ENCODE measurements around the gene GNS. TPM values are rescaled to one million over a fixed set of nuclear protein-coding genes. Genes with fewer than 3 reads are reported as not detected.
A peak's percentile ranks its signal among the peaks of the same experiment; 100 is the strongest.

The GNS gene
- total RNA-seq, 2 experiments from 2014 or later, result 24.1 to 25.4 TPM

DNA sequence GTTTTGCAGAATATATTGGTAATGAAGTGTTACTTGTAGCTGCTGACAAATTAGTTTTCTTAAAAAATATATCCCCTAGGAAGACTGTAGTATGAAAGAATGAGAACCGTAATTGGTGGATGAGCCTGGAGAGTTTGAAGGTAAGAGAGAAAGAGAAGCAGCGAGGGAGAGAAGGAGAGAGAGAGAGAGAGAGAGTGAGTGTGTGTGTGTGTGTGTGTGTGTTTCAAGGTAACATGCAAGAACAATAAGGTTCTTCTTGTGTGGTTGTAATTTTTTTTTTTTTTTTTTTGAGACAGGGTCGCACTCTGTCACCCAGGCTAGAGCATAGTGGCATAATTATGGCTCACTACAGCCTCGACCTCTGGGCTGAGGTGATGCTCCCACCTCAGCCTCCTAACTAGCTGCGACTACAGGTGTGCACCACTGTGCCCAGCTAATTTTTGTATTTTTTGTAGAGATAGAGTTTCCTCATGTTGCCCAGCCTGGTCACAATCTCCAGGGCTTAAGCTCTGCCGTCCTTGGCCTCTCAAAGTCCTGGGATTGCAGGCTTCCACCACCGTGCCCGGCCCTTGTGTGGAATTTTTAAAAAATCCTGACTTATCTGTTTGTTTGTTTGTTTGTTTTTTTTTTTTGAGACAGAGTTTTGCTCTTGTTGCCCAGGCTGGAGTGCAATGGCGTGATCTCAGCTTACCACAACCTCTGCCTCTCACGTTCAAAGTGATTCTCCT lies 75.2 kb downstream of the GNS start:
- DNase-seq, result no peak
- Mint-ChIP-seq H3K27ac (peak overlapping the region; percentile 86), H3K4me1 (peaks cover 84% of the 10 kb centered on the region), H3K36me3 (peaks cover 46% of the 10 kb centered on the region), H3K9me3 (ENCODE audit: low read depth) (no peaks in the 10 kb centered on the region), H3K27me3 (no peaks in the 10 kb centered on the region), H3K4me3 (peak overlapping the region; percentile 23)
- ATAC-seq, result no peak
- CTCF ChIA-PET, result interaction anchor here (0.9 to 1.8 kb wide), 3 partner anchors 12 to 61 kb away, joined by 3 to 7 read pairs (median 4); no protein-coding TSS in a partner anchor

DNA sequence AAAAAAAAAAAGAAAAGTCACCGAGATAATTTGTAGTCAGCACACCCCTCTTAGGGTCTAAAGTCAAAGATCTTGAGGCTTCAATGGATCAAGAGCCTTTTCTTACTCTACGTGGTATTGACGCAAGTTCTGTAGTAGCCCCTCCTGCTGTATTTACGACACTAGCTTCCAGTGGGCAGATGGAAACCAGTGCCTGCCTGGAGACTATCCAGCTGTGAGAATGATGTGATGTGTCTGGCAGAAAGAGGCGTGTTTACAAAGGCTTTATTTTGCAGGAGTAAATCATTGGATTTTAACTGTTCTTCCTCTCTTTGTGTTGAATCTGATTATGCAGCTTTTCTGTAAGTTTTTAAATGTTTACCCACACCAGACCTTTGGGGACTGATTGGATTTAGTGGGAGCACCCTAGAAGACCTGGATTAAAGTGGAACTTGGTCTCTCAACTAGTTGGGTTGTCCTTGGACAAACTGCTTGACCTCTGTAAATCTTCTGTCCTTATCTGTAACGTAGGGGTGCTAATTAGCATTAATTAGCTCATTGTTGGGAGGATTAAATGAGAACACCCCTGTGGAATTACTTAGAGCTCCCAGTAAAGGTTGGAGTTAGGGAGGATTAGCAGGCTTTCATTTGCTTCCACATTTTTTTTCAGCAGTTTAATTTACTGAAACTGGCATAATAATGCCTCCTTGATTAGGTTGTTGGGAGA lies 76.5 kb downstream of the GNS start:
- H3K4me3 Mint-ChIP-seq, result no peak overlapping the region
- H3K36me3 Mint-ChIP-seq, result peaks cover 37% of the 10 kb centered on the region
- H3K27ac Mint-ChIP-seq, result peak overlapping the region; percentile 76
- H3K9me3 Mint-ChIP-seq (ENCODE audit: low read depth), result no peaks in the 10 kb centered on the region
- CTCF ChIA-PET, result interaction anchor here (1.0 to 7.8 kb wide), 4 partner anchors 13 to 60 kb away, joined by 4 to 53 read pairs (median 6); no protein-coding TSS in a partner anchor
- DNase-seq, result no peak
- H3K27me3 Mint-ChIP-seq, result no peaks in the 10 kb centered on the region
- no peak for ATAC-seq
- H3K4me1 Mint-ChIP-seq, result peaks cover 86% of the 10 kb centered on the region

DNA sequence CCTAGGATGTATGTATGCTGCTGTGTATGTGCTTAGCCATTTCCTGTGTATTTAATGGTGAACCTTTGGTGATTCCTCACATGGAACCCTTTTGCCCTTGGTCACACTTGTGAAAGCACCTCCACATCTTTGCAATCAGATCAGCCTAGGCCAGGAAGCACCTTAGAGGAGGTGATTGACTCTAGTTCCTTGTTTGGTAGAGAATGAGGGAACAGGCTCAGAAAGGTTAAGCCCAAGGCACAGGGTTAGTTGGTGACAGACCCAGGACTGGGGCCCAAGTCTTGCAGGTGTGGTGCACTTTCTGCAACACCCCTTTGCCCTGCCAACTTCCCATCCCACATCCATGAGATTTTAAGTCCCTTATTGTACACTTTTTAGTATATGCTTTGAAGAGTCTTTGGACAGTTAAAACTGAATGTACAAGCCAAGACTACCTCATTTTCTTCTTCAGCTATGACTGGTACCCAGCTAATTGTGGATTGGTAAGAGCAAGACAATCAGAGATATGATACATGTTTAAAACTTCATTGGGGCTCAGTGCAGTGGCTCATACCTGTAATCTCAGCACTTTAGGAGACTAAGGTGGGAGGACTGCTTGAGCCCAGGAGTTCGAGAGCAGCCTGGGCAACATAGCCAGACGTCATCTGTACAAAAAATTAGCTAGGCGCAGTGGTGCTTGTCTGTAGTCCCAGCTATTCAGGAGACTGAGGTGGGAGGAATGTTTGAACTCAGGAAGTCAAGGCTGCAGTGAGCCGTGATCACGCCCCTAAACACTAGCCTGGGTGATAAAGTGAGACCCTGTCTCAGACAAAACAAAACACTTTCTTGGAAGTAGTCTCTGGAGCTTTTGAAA lies 77.8 kb downstream of the GNS start:
- peak overlapping the region; percentile 97 for H3K27ac Mint-ChIP-seq
- no peaks in the 10 kb centered on the region for H3K9me3 Mint-ChIP-seq (ENCODE audit: low read depth)
- DNase-seq (no peak), ATAC-seq (peak; percentile 52)
- H3K36me3 Mint-ChIP-seq, result peaks cover 32% of the 10 kb centered on the region
- H3K4me1 Mint-ChIP-seq, result peaks cover 91% of the 10 kb centered on the region
- no peaks in the 10 kb centered on the region for H3K27me3 Mint-ChIP-seq
- CTCF ChIA-PET, result interaction anchor here (0.6 to 7.8 kb wide), 4 partner anchors 14 to 132 kb away, joined by 4 to 53 read pairs (median 22); partner anchors contain the start of gene RASSF3
- H3K4me3 Mint-ChIP-seq, result peak overlapping the region; percentile 32

DNA sequence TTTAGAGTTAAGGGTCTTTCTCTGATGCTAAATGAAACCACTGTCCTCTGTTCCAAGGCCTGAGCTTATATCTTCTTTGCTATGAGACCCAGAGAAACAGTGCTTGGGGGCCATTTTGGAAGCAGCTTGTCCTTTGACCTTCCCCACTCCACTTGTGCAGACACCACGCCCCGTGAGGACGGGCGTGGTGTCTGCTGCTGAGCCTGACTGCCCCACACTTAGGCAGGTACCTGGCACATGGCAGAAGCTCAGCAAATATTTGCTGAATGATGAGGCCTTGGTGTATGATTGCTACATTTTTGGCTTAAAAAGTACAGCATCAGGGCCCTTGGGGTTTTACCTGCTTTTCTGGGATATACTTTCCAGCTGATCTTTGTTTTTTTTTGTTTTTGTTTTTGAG lies 79.0 kb downstream of the GNS start:
- H3K9me3 Mint-ChIP-seq (ENCODE audit: low read depth), result no peaks in the 10 kb centered on the region
- no peak for DNase-seq
- peak overlapping the region; percentile 66 for H3K4me3 Mint-ChIP-seq
- CTCF ChIA-PET, result interaction anchor here (0.8 to 7.8 kb wide), 7 partner anchors 12 to 131 kb away, joined by 3 to 53 read pairs (median 6); partner anchors contain the start of gene RASSF3
- H3K36me3 Mint-ChIP-seq, result peaks cover 24% of the 10 kb centered on the region
- ATAC-seq, result no peak
- peak overlapping the region; percentile 97 for H3K27ac Mint-ChIP-seq
- no peaks in the 10 kb centered on the region for H3K27me3 Mint-ChIP-seq
- H3K4me1 Mint-ChIP-seq, result peaks cover 94% of the 10 kb centered on the region

DNA sequence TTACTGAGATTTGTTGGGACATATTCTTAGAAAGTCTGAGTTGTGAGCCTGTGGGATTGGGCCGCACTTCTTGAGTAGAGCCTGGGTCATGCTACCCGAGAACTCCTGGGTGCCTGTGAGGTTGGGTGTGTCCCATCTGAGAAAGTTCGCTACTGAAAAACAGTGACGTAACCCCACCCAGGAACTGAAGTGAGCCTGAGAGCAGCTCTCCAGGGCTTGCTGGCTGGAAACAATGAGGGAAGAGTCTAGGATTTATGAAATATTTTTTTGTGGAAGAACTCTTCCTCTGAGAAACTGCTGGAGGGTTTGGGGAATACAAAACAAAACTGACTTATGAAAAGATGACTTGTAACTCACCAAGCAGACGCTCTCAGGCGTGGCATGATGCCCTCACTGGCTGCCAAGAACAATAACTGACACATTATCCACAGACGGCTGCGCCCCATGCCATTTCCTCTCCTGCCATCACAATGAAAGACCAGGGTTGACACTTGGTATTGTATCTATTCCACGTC lies 79.7 kb downstream of the GNS start:
- H3K27me3 Mint-ChIP-seq, result no peaks in the 10 kb centered on the region
- DNase-seq, result peak; percentile 78
- no peaks in the 10 kb centered on the region for H3K9me3 Mint-ChIP-seq (ENCODE audit: low read depth)
- CTCF ChIA-PET, result interaction anchor here (1.2 to 7.8 kb wide), 7 partner anchors 12 to 130 kb away, joined by 3 to 53 read pairs (median 8); partner anchors contain the start of gene RASSF3
- peak overlapping the region; percentile 97 for H3K27ac Mint-ChIP-seq
- H3K4me1 Mint-ChIP-seq, result peaks cover 93% of the 10 kb centered on the region
- H3K4me3 Mint-ChIP-seq, result peak overlapping the region; percentile 66
- peak; percentile 68 for ATAC-seq
- peaks cover 21% of the 10 kb centered on the region for H3K36me3 Mint-ChIP-seq

DNA sequence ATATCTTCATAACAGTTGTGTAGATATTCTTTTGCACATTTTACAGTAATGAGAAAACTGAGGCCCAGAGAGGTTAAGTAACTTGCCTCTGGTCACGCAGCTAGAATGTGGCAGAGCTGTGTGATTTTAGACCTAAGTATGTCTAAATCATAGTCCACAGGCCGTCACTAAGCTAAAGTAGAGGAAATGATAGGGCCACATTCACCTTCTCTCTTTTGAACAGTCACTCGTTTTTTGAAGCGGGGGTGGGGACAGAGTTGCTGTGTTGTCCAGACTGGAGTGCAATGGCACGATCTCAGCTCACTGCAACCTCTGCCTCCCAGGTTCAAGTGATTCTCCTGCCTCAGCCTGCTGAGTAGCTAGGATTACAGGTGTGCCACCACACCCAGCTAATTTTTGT lies 80.4 kb downstream of the GNS start:
- no peak overlapping the region for H3K4me3 Mint-ChIP-seq
- H3K9me3 Mint-ChIP-seq (ENCODE audit: low read depth), result no peaks in the 10 kb centered on the region
- peaks cover 93% of the 10 kb centered on the region for H3K4me1 Mint-ChIP-seq
- ATAC-seq, result no peak
- H3K27me3 Mint-ChIP-seq, result no peaks in the 10 kb centered on the region
- DNase-seq, result peak; percentile 54
- CTCF ChIA-PET, result interaction anchor here (1.7 to 7.8 kb wide), 4 partner anchors 11 to 129 kb away, joined by 6 to 53 read pairs (median 27); partner anchors contain the start of gene RASSF3
- peaks cover 19% of the 10 kb centered on the region for H3K36me3 Mint-ChIP-seq
- peak overlapping the region; percentile 97 for H3K27ac Mint-ChIP-seq

DNA sequence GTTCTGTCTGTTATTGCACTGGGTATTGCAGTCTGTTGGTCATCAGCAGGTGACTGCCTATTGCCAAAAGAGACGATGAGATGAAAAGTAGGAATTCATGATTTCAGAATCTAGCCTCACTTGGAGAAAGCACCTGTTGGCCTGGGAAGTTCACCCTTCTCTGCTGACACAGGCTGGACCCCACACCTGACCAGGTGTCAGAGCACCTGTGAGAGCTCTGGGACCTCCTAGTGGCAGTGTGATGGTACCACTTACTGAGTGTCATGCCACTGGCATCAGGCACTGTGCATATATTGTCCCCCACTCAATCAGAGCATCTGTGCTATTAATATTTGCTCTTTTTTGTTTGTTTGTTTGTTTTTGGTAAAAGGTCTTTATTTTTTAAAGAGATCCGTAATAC lies 81.0 kb downstream of the GNS start:
- Mint-ChIP-seq H3K27me3 (no peaks in the 10 kb centered on the region), H3K27ac (peak overlapping the region; percentile 97), H3K36me3 (peaks cover 16% of the 10 kb centered on the region), H3K4me1 (peaks cover 93% of the 10 kb centered on the region), H3K4me3 (no peak overlapping the region), H3K9me3 (ENCODE audit: low read depth) (no peaks in the 10 kb centered on the region)
- CTCF ChIA-PET, result interaction anchor here (1.7 to 7.8 kb wide), 4 partner anchors 10 to 129 kb away, joined by 6 to 53 read pairs (median 27); partner anchors contain the start of gene RASSF3
- no peak for DNase-seq
- no peak for ATAC-seq

DNA sequence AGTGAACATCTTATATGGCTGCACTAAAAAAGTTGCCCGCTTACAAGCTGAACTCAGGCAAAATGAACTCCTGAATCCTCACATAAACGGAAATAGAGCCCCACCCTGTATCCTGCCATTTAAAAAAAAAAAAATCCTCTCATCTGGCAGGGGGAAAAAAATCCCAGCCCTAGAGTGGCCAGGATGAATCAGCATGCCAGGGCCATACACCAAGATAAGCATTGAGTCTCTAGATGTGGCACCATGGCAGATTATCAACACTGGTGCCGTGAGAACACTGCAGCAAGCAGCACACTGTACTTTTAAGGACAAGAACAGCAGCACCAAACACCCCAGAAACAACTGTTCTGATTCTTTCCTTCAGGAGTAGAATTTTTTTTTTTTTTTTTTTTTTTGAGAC lies 83.4 kb downstream of the GNS start:
- no peaks in the 10 kb centered on the region for H3K9me3 Mint-ChIP-seq (ENCODE audit: low read depth)
- peaks cover 8% of the 10 kb centered on the region for H3K36me3 Mint-ChIP-seq
- ATAC-seq (no peak), DNase-seq (no peak)
- no peaks in the 10 kb centered on the region for H3K27me3 Mint-ChIP-seq
- H3K27ac Mint-ChIP-seq, result peak overlapping the region; percentile 55
- CTCF ChIA-PET, result interaction anchor here (7.8 kb wide), 1 partner anchor 8 kb away, joined by 53 read pairs; no protein-coding TSS in a partner anchor
- peaks cover 92% of the 10 kb centered on the region for H3K4me1 Mint-ChIP-seq
- H3K4me3 Mint-ChIP-seq, result no peak overlapping the region

DNA sequence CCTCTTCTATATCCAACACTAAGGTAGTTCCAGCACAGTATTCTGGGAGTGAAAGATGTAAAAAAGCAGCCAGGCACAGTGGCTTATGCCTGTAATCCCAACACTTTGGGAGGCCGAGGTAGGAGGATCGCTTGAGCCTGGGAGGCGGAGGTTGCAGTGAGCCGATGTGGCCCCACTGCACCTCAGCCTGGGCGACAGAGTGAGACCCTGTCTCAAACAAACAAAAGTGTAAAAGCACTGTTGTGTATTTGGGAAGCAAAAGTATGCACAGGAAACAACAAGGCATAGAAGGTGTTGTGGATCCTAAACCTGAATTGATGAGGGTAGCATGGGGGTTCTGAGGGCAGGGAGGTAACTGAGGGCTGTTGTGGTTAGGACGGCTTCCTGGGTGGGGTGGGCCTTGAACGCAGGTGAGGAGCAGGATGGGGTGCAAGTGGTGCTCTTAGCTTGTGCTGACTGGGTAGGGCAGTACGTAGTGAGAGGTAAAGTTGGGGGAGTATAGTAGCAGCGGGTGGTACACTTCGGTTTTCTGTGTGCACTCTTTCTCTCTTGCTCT lies 84.8 kb downstream of the GNS start:
- DNase-seq (peak; percentile 79), ATAC-seq (peak; percentile 55)
- Mint-ChIP-seq H3K4me3 (peak overlapping the region; percentile 69), H3K36me3 (peaks cover 8% of the 10 kb centered on the region), H3K9me3 (ENCODE audit: low read depth) (no peaks in the 10 kb centered on the region), H3K4me1 (peaks cover 89% of the 10 kb centered on the region), H3K27ac (peak overlapping the region; percentile 94), H3K27me3 (no peaks in the 10 kb centered on the region)
- CTCF ChIA-PET, result interaction anchor here (1.0 to 1.6 kb wide), 4 partner anchors 9 to 125 kb away, joined by 3 to 6 read pairs (median 4); no protein-coding TSS in a partner anchor

DNA sequence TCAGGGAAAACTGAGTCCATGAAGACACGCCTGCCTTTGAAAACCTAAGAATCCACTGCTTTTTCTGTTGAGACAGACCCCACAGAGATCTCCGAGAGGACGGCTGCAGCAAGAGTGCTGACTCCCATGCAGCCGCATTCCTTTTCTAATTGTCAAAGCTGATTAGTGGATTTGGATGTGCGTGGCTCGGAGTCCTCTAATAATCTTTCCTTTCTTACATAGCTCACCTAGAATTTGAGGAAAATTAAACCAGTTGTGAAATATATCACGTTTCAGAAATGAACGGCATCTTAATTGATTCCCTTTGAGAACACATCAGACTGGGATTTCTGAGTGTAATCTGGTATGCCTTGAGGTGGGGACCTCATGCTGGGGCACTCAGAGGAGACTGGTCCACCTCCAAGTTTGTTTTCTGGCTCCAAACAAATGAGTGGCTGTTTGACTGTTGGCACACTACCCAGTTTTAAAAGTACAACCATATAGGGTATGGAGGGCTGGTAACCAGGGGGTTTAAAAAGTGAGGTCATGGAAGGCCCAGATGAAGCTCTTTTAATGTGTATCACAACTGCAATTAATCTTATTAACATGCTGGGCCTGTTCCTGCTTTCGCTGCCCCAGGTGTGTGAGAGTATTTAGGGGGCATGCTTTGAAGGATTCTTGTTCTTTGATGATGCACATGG lies 85.6 kb downstream of the GNS start:
- Mint-ChIP-seq H3K27me3 (no peaks in the 10 kb centered on the region), H3K36me3 (peaks cover 8% of the 10 kb centered on the region), H3K27ac (peak overlapping the region; percentile 94), H3K4me3 (no peak overlapping the region), H3K4me1 (peaks cover 88% of the 10 kb centered on the region), H3K9me3 (ENCODE audit: low read depth) (no peaks in the 10 kb centered on the region)
- CTCF ChIA-PET, result interaction anchor here (0.6 to 1.6 kb wide), 5 partner anchors 8 to 124 kb away, joined by 3 to 6 read pairs (median 4); no protein-coding TSS in a partner anchor
- DNase-seq (no peak), ATAC-seq (no peak)

DNA sequence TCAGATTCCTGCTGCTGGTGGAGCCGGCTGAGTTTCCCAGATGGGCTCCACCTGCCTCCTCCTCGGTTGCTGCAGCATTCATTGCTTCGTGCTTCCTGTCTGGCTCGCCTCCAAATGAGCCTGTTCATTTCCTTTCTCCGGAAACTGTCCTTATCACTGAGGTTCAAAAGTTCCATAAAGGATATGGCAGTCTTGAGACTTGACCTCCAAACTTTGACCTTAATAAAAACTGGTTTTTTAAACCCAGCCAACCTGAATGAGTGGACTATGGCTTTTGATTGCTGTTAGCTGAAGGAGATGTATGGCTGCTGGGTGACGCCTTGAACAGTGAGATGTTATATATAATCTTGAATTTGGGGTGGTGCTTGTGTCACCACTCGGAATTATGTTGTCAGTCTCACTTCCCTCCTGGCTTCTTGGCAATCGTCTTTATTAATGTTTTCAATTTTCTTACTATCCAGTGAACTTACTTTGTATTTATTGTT lies 86.2 kb downstream of the GNS start:
- no peaks in the 10 kb centered on the region for H3K9me3 Mint-ChIP-seq (ENCODE audit: low read depth)
- no peaks in the 10 kb centered on the region for H3K27me3 Mint-ChIP-seq
- H3K4me3 Mint-ChIP-seq, result peak overlapping the region; percentile 27
- ATAC-seq, result no peak
- no peak for DNase-seq
- CTCF ChIA-PET, result interaction anchor here (0.6 to 1.6 kb wide), 2 partner anchors 63 to 65 kb away, joined by 3 to 6 read pairs; no protein-coding TSS in a partner anchor
- H3K4me1 Mint-ChIP-seq, result peaks cover 87% of the 10 kb centered on the region
- H3K27ac Mint-ChIP-seq, result peak overlapping the region; percentile 94
- H3K36me3 Mint-ChIP-seq, result peaks cover 8% of the 10 kb centered on the region

DNA sequence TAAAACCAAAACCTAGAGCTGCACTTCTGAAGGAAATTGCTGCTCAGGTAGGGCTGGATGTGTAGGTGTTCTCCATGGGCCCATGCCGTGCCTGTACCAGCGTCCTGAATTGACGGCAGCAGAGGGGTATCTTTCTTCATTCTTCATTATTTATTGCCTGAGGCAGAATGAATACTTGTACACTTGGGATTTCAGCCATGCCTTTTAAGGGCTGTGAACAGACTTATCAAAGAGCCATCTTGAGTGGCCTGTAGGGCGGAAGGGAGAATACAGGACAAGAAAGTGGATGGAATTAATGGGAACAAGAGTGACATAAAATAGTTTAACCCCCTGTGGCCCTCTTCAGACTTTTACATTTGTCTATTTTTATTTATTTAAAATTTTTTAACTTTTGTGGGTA lies 87.5 kb downstream of the GNS start:
- Mint-ChIP-seq H3K36me3 (peaks cover 7% of the 10 kb centered on the region), H3K4me1 (peaks cover 87% of the 10 kb centered on the region), H3K4me3 (no peak overlapping the region), H3K27ac (peak overlapping the region; percentile 100), H3K27me3 (no peaks in the 10 kb centered on the region), H3K9me3 (ENCODE audit: low read depth) (no peaks in the 10 kb centered on the region)
- DNase-seq (no peak), ATAC-seq (no peak)
- CTCF ChIA-PET, result no interaction called here

Measured in activated CD8-positive, alpha-beta memory T cell treated with anti-CD3 and anti-CD28 coated beads, Interleukin-2, amount 10 ng/mL, durations not matched to agents 7 days and 5 days (primary cell).